ENCODE data around the gene CWC27. TPM values are rescaled to one million over a fixed set of nuclear protein-coding genes. Genes with fewer than 3 reads are reported as not detected.

Gene CWC27
- total and polyA plus RNA-seq, 2 of the 13 experiments (the other 11 are each of a cell fraction or from before 2014, with no cell fraction given): 21.1 to 25.7 TPM

GRCh38 chr5:64788156-64788555 is 19.4 kb downstream of the CWC27 start (continued):
- TF ChIP-seq TRAFD1 (CRISPR knock-in tag; IDR thresholded peaks at IDR 0.05; ENCODE audit: borderline replicate concordance): no peak

- Histone ChIP-seq H3K4me2 (ENCODE audit: low read depth, low read length) (no peak overlapping the region), H3K27ac (ENCODE audit: extremely low read length, insufficient read depth, low read length) (no peak overlapping the region), H3K9me3 (ENCODE audit: low read length) (no peaks in the 10 kb centered on the region), H2AFZ (ENCODE audit: low read length) (no peak overlapping the region), H3K9ac (ENCODE audit: insufficient read depth, low read depth, low read length) (no peak overlapping the region), H3K36me3 (replicated peaks in 1 of 2; ENCODE audit: control insufficient read depth in 1 of 2, insufficient read depth in 2 of 2, low read length in 2 of 2) (peaks cover 2 to 9% of the 10 kb centered on the region in 2 experiments; a peak in 3 of 5 replicates), H3K4me1 (ENCODE audit: insufficient read depth, low read length) (peaks cover 16% of the 10 kb centered on the region), H3K79me2 (ENCODE audit: insufficient read depth, low read length) (no peaks in the 10 kb centered on the region), H4K20me1 (ENCODE audit: insufficient read depth, low read length) (no peaks in the 10 kb centered on the region), H3K4me3 (replicated peaks in 1 of 3; ENCODE audit: insufficient read depth in 1 of 3, low read depth in 2 of 3, low read length in 3 of 3) (no peak overlapping the region), H3K27me3 (ENCODE audit: control insufficient read depth in 1 of 2, insufficient read depth in 2 of 2, low read length in 2 of 2) (no peaks in the 10 kb centered on the region)
- whole genome bisulfite sequencing (ENCODE audit: low lambda C conversion rate): 97% methylated on average over 3 of the region's 3 CpGs
- DNase-seq (ENCODE audit: low spot score) (no peak), ATAC-seq (no peak), FAIRE-seq (no peak)
- CTCF ChIA-PET (ENCODE audit: low intra/inter-chr PET ratio, low total read pairs): no interaction called here
- intact Hi-C loops (cut with micrococcal nuclease; ENCODE audit: unreplicated experiment): no loop called here
- in situ Hi-C loops (cut with HindIII; ENCODE audit: extremely low pct_ligation_motif_present, low pct_unique_long_range_greater_than_20kb): loop anchor here (5.0 kb wide), 1 partner anchor 157 kb away; no protein-coding TSS in a partner anchor
- BruUV-seq (replicated peaks): no TSS peak
- POLR2A ChIA-PET: no interaction called here
- TF ChIP-seq ZBTB25 (CRISPR knock-in tag; IDR thresholded peaks at IDR 0.05) (no peak), NFYC (CRISPR knock-in tag; IDR thresholded peaks at IDR 0.05) (no peak)
- TF ChIP-seq, protein P1, sequence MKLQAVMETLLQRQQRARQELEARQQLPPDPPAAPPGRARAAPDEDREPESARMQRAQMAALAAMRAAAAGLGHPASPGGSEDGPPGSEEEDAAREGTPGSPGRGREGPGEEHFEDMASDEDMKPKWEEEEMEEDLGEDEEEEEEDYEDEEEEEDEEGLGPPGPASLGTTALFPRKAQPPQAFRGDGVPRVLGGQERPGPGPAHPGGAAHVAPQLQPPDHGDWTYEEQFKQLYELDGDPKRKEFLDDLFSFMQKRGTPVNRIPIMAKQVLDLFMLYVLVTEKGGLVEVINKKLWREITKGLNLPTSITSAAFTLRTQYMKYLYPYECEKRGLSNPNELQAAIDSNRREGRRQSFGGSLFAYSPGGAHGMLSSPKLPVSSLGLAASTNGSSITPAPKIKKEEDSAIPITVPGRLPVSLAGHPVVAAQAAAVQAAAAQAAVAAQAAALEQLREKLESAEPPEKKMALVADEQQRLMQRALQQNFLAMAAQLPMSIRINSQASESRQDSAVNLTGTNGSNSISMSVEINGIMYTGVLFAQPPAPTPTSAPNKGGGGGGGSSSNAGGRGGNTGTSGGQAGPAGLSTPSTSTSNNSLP (IDR thresholded peaks at IDR 0.05; ENCODE audit: low read depth, low read length): no peak
- TF ChIP-seq, protein P2, sequence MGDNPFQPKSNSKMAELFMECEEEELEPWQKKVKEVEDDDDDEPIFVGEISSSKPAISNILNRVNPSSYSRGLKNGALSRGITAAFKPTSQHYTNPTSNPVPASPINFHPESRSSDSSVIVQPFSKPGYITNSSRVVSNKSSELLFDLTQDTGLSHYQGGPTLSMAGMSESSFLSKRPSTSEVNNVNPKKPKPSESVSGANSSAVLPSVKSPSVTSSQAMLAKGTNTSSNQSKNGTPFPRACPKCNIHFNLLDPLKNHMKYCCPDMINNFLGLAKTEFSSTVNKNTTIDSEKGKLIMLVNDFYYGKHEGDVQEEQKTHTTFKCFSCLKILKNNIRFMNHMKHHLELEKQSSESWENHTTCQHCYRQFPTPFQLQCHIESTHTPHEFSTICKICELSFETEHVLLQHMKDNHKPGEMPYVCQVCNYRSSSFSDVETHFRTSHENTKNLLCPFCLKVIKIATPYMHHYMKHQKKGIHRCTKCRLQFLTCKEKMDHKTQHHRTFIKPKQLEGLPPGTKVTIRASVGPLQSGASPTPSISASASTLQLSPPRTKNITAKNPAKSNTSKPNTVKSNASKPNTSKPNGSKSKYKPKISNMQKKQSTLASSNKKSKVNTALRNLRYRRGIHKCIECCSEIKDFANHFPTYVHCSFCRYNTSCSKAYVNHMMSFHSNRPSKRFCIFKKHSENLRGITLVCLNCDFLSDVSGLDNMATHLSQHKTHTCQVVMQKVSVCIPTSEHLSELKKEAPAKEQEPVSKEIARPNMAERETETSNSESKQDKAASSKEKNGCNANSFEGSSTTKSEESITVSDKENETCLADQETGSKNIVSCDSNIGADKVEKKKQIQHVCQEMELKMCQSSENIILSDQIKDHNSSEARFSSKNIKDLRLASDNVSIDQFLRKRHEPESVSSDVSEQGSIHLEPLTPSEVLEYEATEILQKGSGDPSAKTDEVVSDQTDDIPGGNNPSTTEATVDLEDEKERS (CRISPR knock-in tag; IDR thresholded peaks at IDR 0.05): no peak
Observed at GRCh38 chr5:64789457-64789856, 20.7 kb downstream of the CWC27 start.
